Smooth muscle cell (in vitro differentiated cells): Measurements from ENCODE around the gene PELI2. TPM values are rescaled to one million over a fixed set of nuclear protein-coding genes. Genes with fewer than 3 reads are reported as not detected.

Source experiments
- DNase-seq: peaks from one replicate; lab custom pipeline; 2025; ENCODE audit not compliant: unreplicated experiment; lab: John Stamatoyannopoulos, UW
- H2AFZ ChIP-seq: fragments of 200-600 bp; sonication (generic); 2 replicates; pipeline ENCODE4 v1.6.0; 2016; ENCODE audit warnings: antibody characterized with exemption, low read depth, mild to moderate bottlenecking
- H3F3A ChIP-seq: fragments of 200-600 bp; sonication (generic); 2 replicates; pipeline ENCODE4 v1.6.0; 2017; ENCODE audit warnings: antibody characterized with exemption, low read depth
- H3K27ac ChIP-seq: fragments of 200-600 bp; sonication (generic); 2 replicates; pipeline ENCODE4 v1.5.1; 2016; ENCODE audit warnings: low read depth, mild to moderate bottlenecking
- H3K27me3 ChIP-seq: fragments of 200-600 bp; sonication (generic); 2 replicates; pipeline ENCODE4 v1.6.1; 2016; ENCODE audit warnings: low read depth, mild to moderate bottlenecking
- H3K36me3 ChIP-seq: fragments of 200-600 bp; sonication (generic); 2 replicates; pipeline ENCODE4 v1.5.1; 2016; ENCODE audit warnings: low read depth
- H3K4me1 ChIP-seq: fragments of 200-600 bp; sonication (generic); 2 replicates; pipeline ENCODE4 v1.5.1; 2016; ENCODE audit warnings: low read depth
- H3K4me2 ChIP-seq: fragments of 200-600 bp; sonication (generic); 2 replicates; pipeline ENCODE4 v1.6.0; 2016; ENCODE audit warnings: mild to moderate bottlenecking
- H3K4me3 ChIP-seq: fragments of 200-600 bp; sonication (generic); 2 replicates; pipeline ENCODE4 v1.5.1; 2016; ENCODE audit warnings: mild to moderate bottlenecking
- H3K79me2 ChIP-seq: fragments of 200-600 bp; sonication (generic); 2 replicates; pipeline ENCODE4 v1.6.0; 2016; ENCODE audit warnings: low read depth, mild to moderate bottlenecking
- H3K9ac ChIP-seq: fragments of 200-600 bp; sonication (generic); 2 replicates; pipeline ENCODE4 v1.6.0; 2016; ENCODE audit warnings: low read depth
- H3K9me3 ChIP-seq: fragments of 200-600 bp; sonication (generic); replicated peaks from 2 replicates; pipeline ENCODE4 v1.5.1; 2016; ENCODE audit warnings: low read depth
- H4K20me1 ChIP-seq: fragments of 200-600 bp; sonication (generic); 2 replicates; pipeline ENCODE4 v1.6.0; 2016; ENCODE audit warnings: low read depth
- WGBS: methylation state at CpG from one replicate; pipeline ENCODE4 v1.1.7; 2016; ENCODE audit warnings: low lambda C conversion rate; 5-methylcytosine and 5-hydroxymethylcytosine counted together
- polyA plus RNA-seq: library from polyadenylated mRNA; unstranded; fragments of >200 nt; fragmentation: Nextera tagmentation; extraction: Ambion mirVana; gene quantifications from 2 replicates; pipeline ENCODE4 v1.2.1, GENCODE V29; 2016
- total RNA-seq: library from RNA; depleted of rRNA; stranded (reverse); fragments of >200 nt; gene quantifications from 2 replicates; pipeline ENCODE4 v1.2.3, GENCODE V29; 2014
- TF ChIP-seq, protein P1 (sequence below): fragments of 200-600 bp; sonication (generic); IDR thresholded peaks from 2 replicates; pipeline ENCODE4 v1.5.1; 2017; ENCODE audit warnings: borderline replicate concordance, mild to moderate bottlenecking, antibody characterized with exemption; ENCODE audit not compliant: insufficient read depth, poor library complexity, severe bottlenecking

Gene PELI2
- total and polyA plus RNA-seq, 2 experiments from 2014 or later: 4.6 to 9.1 TPM

- Histone ChIP-seq H3K27ac (no peak overlapping the region), H3K9me3 (no peaks in the 10 kb centered on the region), H3K79me2 (no peaks in the 10 kb centered on the region), H3F3A (no peaks in the 10 kb centered on the region), H2AFZ (no peak overlapping the region), H3K4me2 (no peak overlapping the region), H4K20me1 (no peaks in the 10 kb centered on the region), H3K4me3 (no peak overlapping the region), H3K4me1 (no peaks in the 10 kb centered on the region), H3K9ac (no peak overlapping the region), H3K27me3 (no peaks in the 10 kb centered on the region), H3K36me3 (no peaks in the 10 kb centered on the region)
- 73% methylated on average over 3 of the region's 3 CpGs for WGBS
- no peak for DNase-seq
- TF ChIP-seq, protein P1, sequence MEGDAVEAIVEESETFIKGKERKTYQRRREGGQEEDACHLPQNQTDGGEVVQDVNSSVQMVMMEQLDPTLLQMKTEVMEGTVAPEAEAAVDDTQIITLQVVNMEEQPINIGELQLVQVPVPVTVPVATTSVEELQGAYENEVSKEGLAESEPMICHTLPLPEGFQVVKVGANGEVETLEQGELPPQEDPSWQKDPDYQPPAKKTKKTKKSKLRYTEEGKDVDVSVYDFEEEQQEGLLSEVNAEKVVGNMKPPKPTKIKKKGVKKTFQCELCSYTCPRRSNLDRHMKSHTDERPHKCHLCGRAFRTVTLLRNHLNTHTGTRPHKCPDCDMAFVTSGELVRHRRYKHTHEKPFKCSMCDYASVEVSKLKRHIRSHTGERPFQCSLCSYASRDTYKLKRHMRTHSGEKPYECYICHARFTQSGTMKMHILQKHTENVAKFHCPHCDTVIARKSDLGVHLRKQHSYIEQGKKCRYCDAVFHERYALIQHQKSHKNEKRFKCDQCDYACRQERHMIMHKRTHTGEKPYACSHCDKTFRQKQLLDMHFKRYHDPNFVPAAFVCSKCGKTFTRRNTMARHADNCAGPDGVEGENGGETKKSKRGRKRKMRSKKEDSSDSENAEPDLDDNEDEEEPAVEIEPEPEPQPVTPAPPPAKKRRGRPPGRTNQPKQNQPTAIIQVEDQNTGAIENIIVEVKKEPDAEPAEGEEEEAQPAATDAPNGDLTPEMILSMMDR: no peak
These were observed 195.6 kb downstream of the PELI2 start for GRCh38 chr14:56313789-56314188.

GRCh38 chr14:56318393-56319115, 200.3 kb downstream of the PELI2 start:
- Histone ChIP-seq H2AFZ (no peak overlapping the region), H4K20me1 (no peaks in the 10 kb centered on the region), H3F3A (no peaks in the 10 kb centered on the region), H3K9ac (no peak overlapping the region), H3K9me3 (no peaks in the 10 kb centered on the region), H3K79me2 (no peaks in the 10 kb centered on the region), H3K4me2 (no peak overlapping the region), H3K36me3 (no peaks in the 10 kb centered on the region), H3K27ac (no peak overlapping the region), H3K4me3 (no peak overlapping the region), H3K4me1 (no peaks in the 10 kb centered on the region), H3K27me3 (no peaks in the 10 kb centered on the region)
- no peak for DNase-seq
- WGBS: 91% methylated on average over 9 of the region's 9 CpGs
- TF ChIP-seq, protein P1: no peak

GRCh38 chr14:56321861-56322260, 203.7 kb downstream of the PELI2 start:
- no peak for DNase-seq
- H3K27ac ChIP-seq: no peak overlapping the region
- H2AFZ ChIP-seq: no peak overlapping the region
- H3K9me3 ChIP-seq: no peaks in the 10 kb centered on the region
- H3K79me2 ChIP-seq: no peaks in the 10 kb centered on the region
- no peaks in the 10 kb centered on the region for H3K27me3 ChIP-seq
- H3F3A ChIP-seq: no peaks in the 10 kb centered on the region
- H3K4me2 ChIP-seq: no peak overlapping the region
- no peak overlapping the region for H3K4me3 ChIP-seq
- no peaks in the 10 kb centered on the region for H3K36me3 ChIP-seq
- H3K9ac ChIP-seq: no peak overlapping the region
- no peaks in the 10 kb centered on the region for H3K4me1 ChIP-seq
- TF ChIP-seq, protein P1: no peak
- no peaks in the 10 kb centered on the region for H4K20me1 ChIP-seq

GRCh38 chr14:56322531-56322930, 204.3 kb downstream of the PELI2 start:
- Histone ChIP-seq H3K36me3 (no peaks in the 10 kb centered on the region), H3K27me3 (no peaks in the 10 kb centered on the region), H3K9me3 (no peaks in the 10 kb centered on the region), H3K4me1 (no peaks in the 10 kb centered on the region), H3K4me3 (no peak overlapping the region), H4K20me1 (no peaks in the 10 kb centered on the region), H3K9ac (no peak overlapping the region), H3K4me2 (no peak overlapping the region), H2AFZ (no peak overlapping the region), H3F3A (no peaks in the 10 kb centered on the region), H3K27ac (no peak overlapping the region), H3K79me2 (no peaks in the 10 kb centered on the region)
- no peak for DNase-seq
- TF ChIP-seq, protein P1: no peak
- WGBS: 70% methylated on average over 2 of the region's 2 CpGs
